IMR-90 (cell line): ENCODE results near the gene PXK. TPM values are rescaled to one million over a fixed set of nuclear protein-coding genes. Genes with fewer than 3 reads are reported as not detected.

Source experiments
- ATAC-seq: fragments of 200-7000 bp; cut with Tn5 transposase; 2 replicates; pipeline ENCODE4 v1.9.1; 2020; ENCODE audit warnings: low read depth, mild to moderate bottlenecking, moderate library complexity
- BruUV-seq: library from RNA; stranded (reverse); fragments of 400-500 nt; replicated peaks from 2 replicates; lab custom pipeline; 2021; lab: Mats Ljungman, UMichigan
- CTCF ChIA-PET: fragments of 300-600 bp; formaldehyde crosslinking; extraction: SDS; loops from one replicate; lab custom pipeline; 2021; ENCODE audit warnings: antibody characterized with exemption; lab: Yijun Ruan, JAX
- POLR2A ChIA-PET: fragments of 300-600 bp; sonication (Branson Sonifier 250); formaldehyde crosslinking; loops from one replicate; lab custom pipeline; 2022; ENCODE audit warnings: antibody characterized with exemption; ENCODE audit not compliant: unreplicated experiment; lab: Charles Lee
- DNase-seq: peaks from one replicate; pipeline ENCODE4 v3.0.0; 2013
- H2AFZ ChIP-seq: replicated peaks from 2 replicates; pipeline ENCODE3; 2013; ENCODE audit warnings: low read length, mild to moderate bottlenecking; ENCODE audit not compliant: poor library complexity
- H2AK5ac ChIP-seq: 2 replicates; pipeline ENCODE4 v1.6.1; 2013; ENCODE audit warnings: low read depth, low read length, inconsistent platforms
- H2AK9ac ChIP-seq: replicated peaks from 2 replicates; pipeline ENCODE3; 2013; ENCODE audit warnings: mild to moderate bottlenecking, low read depth, low read length, moderate library complexity; ENCODE audit not compliant: poor library complexity
- H2BK120ac ChIP-seq: 2 replicates; pipeline ENCODE4 v1.6.1; 2013; ENCODE audit warnings: low read depth, low read length, inconsistent platforms
- H2BK15ac ChIP-seq: 3 replicates; pipeline ENCODE4 v1.6.1; 2013; ENCODE audit warnings: low read depth, low read length, inconsistent platforms
- H2BK20ac ChIP-seq: 2 replicates; pipeline ENCODE4 v1.6.1; 2013; ENCODE audit warnings: low read depth, mild to moderate bottlenecking, inconsistent platforms, low read length, moderate library complexity
- H2BK5ac ChIP-seq: 2 replicates; pipeline ENCODE4 v1.6.1; 2013; ENCODE audit warnings: mild to moderate bottlenecking, low read depth, low read length, inconsistent platforms; ENCODE audit not compliant: poor library complexity, severe bottlenecking
- H3K14ac ChIP-seq: replicated peaks from 2 replicates; pipeline ENCODE4 v1.6.1; 2013; ENCODE audit warnings: low read depth, low read length, inconsistent platforms
- H3K18ac ChIP-seq: 2 replicates; pipeline ENCODE4 v1.6.1; 2013; ENCODE audit warnings: low read depth, low read length, control low read depth
- H3K23ac ChIP-seq: 2 replicates; pipeline ENCODE4 v1.6.1; 2013; ENCODE audit warnings: low read depth, low read length, inconsistent platforms
- H3K27ac ChIP-seq: 2 replicates; pipeline ENCODE4 v1.5.1; 2013; ENCODE audit warnings: mild to moderate bottlenecking, control low read depth, low read length; ENCODE audit not compliant: insufficient read depth
- H3K27me3 ChIP-seq: 2 replicates; pipeline ENCODE4 v1.6.1; 2013; ENCODE audit warnings: low read length; ENCODE audit not compliant: control insufficient read depth, insufficient read depth
- H3K36me3 ChIP-seq: 2 replicates; pipeline ENCODE4 v1.6.1; 2013; ENCODE audit warnings: low read length, mixed read lengths; ENCODE audit not compliant: control insufficient read depth, insufficient read depth
- H3K4ac ChIP-seq: 2 replicates; pipeline ENCODE4 v1.6.1; 2013; ENCODE audit warnings: low read depth, low read length, inconsistent platforms
- H3K4me1 ChIP-seq: 2 replicates; pipeline ENCODE4 v1.6.1; 2013; ENCODE audit warnings: low read length, mixed read lengths; ENCODE audit not compliant: control insufficient read depth, insufficient read depth
- H3K4me2 ChIP-seq: 2 replicates; pipeline ENCODE4 v1.6.1; 2013; ENCODE audit warnings: low read depth, mild to moderate bottlenecking, control low read depth, low read length, moderate library complexity
- H3K4me3 ChIP-seq: 2 replicates; pipeline ENCODE4 v1.5.1; 2013; ENCODE audit warnings: low read depth, mild to moderate bottlenecking, control low read depth, low read length, moderate library complexity; ENCODE audit not compliant: insufficient read depth
- H3K56ac ChIP-seq: 2 replicates; pipeline ENCODE4 v1.6.1; 2013; ENCODE audit warnings: low read length, inconsistent platforms; ENCODE audit not compliant: insufficient read depth; ENCODE audit errors: extremely low read depth
- H3K79me1 ChIP-seq, 2 experiments: 2 replicates each; pipeline ENCODE4 v1.6.1; 2013; ENCODE audit warnings: low read length in 2 of 2, inconsistent platforms in 1 of 2, low read depth in 1 of 2
- H3K9ac ChIP-seq: 2 replicates; pipeline ENCODE4 v1.6.1; 2013; ENCODE audit warnings: low read depth, low read length, control low read depth
- H3K9me1 ChIP-seq: 2 replicates; pipeline ENCODE4 v1.6.1; 2013; ENCODE audit warnings: low read length, inconsistent platforms; ENCODE audit not compliant: insufficient read depth
- H3K9me3 ChIP-seq: 2 replicates; pipeline ENCODE4 v1.6.1; 2013; ENCODE audit warnings: low read length; ENCODE audit not compliant: control insufficient read depth, insufficient read depth
- H4K20me1 ChIP-seq: 2 replicates; pipeline ENCODE4 v1.6.1; 2013; ENCODE audit warnings: low read length, inconsistent platforms; ENCODE audit not compliant: insufficient read depth
- H4K5ac ChIP-seq: 2 replicates; pipeline ENCODE4 v1.6.1; 2013; ENCODE audit warnings: mild to moderate bottlenecking, low read depth, low read length, control low read depth
- H4K8ac ChIP-seq, 2 experiments: 2 replicates each; pipeline ENCODE4 v1.6.1; 2013; ENCODE audit warnings: low read depth in 2 of 2, low read length in 2 of 2, control low read depth in 1 of 2, inconsistent platforms in 1 of 2
- H4K91ac ChIP-seq: 2 replicates; pipeline ENCODE4 v1.6.1; 2013; ENCODE audit warnings: low read depth, low read length, inconsistent platforms; ENCODE audit not compliant: insufficient read depth
- BHLHE40 ChIP-seq: fragments of 150-350 bp; IDR thresholded peaks from 2 replicates; pipeline ENCODE4 v1.6.1; 2016; ENCODE audit warnings: mild to moderate bottlenecking, low read depth, low read length
- CTCF ChIP-seq: conservative IDR thresholded peaks from 2 replicates; pipeline ENCODE4 v1.5.1; 2012; ENCODE audit warnings: mild to moderate bottlenecking, low read depth, low read length, improper control_type of control experiment
- FOS ChIP-seq: fragments of 150-350 bp; IDR thresholded peaks from 2 replicates; pipeline ENCODE4 v1.6.1; 2016; ENCODE audit warnings: low read depth, low read length
- RCOR1 ChIP-seq: IDR thresholded peaks from 2 replicates; pipeline ENCODE4 v1.6.1; 2012; ENCODE audit warnings: mild to moderate bottlenecking, low read length, improper control_type of control experiment; ENCODE audit not compliant: insufficient replicate concordance
- RFX5 ChIP-seq: IDR thresholded peaks from 2 replicates; pipeline ENCODE4 v1.8.0; 2012; ENCODE audit warnings: low read depth, mild to moderate bottlenecking, low read length, moderate library complexity
- WGBS, 2 experiments: methylation state at CpG; one replicate each; pipeline versions ENCODE4 v1.1.5 to v1.1.7; 2013; ENCODE audit warnings: missing lambda C conversion rate in 2 of 2; ENCODE audit not compliant: insufficient read length in 1 of 2; ENCODE audit errors: extremely low coverage in 2 of 2; 5-methylcytosine and 5-hydroxymethylcytosine counted together
- dilution Hi-C: fragments of 300-500 bp; cut with HindIII; formaldehyde crosslinking; loops from one replicate; pipeline ENCODE4 v1.14.3; 2018; ENCODE audit warnings: low sequenced_read_pairs; ENCODE audit not compliant: unreplicated experiment
- in situ Hi-C: fragments of 300-500 bp; cut with MboI; formaldehyde crosslinking; loops from 3 replicates; pipeline ENCODE4 v1.14.3; 2019; ENCODE audit warnings: low sequenced_read_pairs, inconsistent platforms, mixed read lengths
- intact Hi-C: fragments of 100-400 bp; cut with micrococcal nuclease; formaldehyde crosslinking; loops from 2 replicates; pipeline ENCODE4 v1.10.0; 2022
- polyA plus RNA-seq, 3 experiments: library from polyadenylated mRNA; depleted of rRNA; stranded (reverse); fragments of >200 nt; gene quantifications; 2 replicates each; pipeline ENCODE4 v1.2.3, GENCODE V29; 2012; ENCODE audit warnings: low replicate concordance in 1 of 3
- total RNA-seq: library from RNA; depleted of rRNA; stranded (reverse); fragments of >200 nt; gene quantifications from 2 replicates; pipeline ENCODE4 v1.2.3, GENCODE V29; 2012

Gene PXK
- total and polyA plus RNA-seq, 2 of the 4 experiments (the other 2 are of a cell fraction), result 14.3 to 17.7 TPM

- dilution Hi-C loops (no loop called here), intact Hi-C loops (no loop called here), in situ Hi-C loops (no loop called here)
- Histone ChIP-seq H2BK20ac (peak overlapping the region; percentile 96), H2BK120ac (peak overlapping the region; percentile 93), H3K4ac (peak overlapping the region; percentile 91), H3K9me3 (no peaks in the 10 kb centered on the region), H3K79me1 (peaks cover 16 to 50% of the 10 kb centered on the region in 2 experiments), H3K4me1 (peaks cover 36% of the 10 kb centered on the region), H3K27me3 (no peaks in the 10 kb centered on the region), H3K14ac (peak overlapping the region; percentile 99; the same call in 1 of the 2 replicates), H2AFZ (no peak overlapping the region), H3K9ac (no peak overlapping the region), H4K8ac (peak overlapping the region; percentile 69 to 79; a peak in 3 of 4 replicates), H2BK15ac (peak overlapping the region; percentile 90; the same call in 2 of the 3 replicates), H3K18ac (peak overlapping the region; percentile 91; the same call in 1 of the 2 replicates), H4K20me1 (peaks cover 6% of the 10 kb centered on the region; the same call in 1 of the 2 replicates), H2AK5ac (peak overlapping the region; percentile 99; the same call in 1 of the 2 replicates), H2BK5ac (peak overlapping the region; percentile 95), H3K56ac (peak overlapping the region; percentile 84), H3K4me3 (no peak overlapping the region), H2AK9ac (no peak overlapping the region), H3K9me1 (peaks cover 42% of the 10 kb centered on the region), H4K5ac (peak overlapping the region; percentile 90), H3K36me3 (peaks cover 9% of the 10 kb centered on the region; the same call in 1 of the 2 replicates), H3K4me2 (peak overlapping the region; percentile 73; the same call in 1 of the 2 replicates), H3K27ac (peak overlapping the region; percentile 97), H4K91ac (peak overlapping the region; percentile 94), H3K23ac (peak overlapping the region; percentile 91)
- WGBS, 2 experiments, result 0% methylated on average over 2 of the region's 4 CpGs; no CpG with 5 or more reads in 1 of the 2 experiments
- BruUV-seq, result no TSS peak
- TF ChIP-seq RCOR1 (peak; percentile 65), CTCF (no peak), FOS (peak; percentile 93), BHLHE40 (0 out of 2 replicates have a peak, but pooled peaks have one; percentile 34), RFX5 (no peak)
- ATAC-seq, result peak; percentile 74
- ChIA-PET POLR2A (interaction anchor here (0.6 to 1.1 kb wide), 3 partner anchors 10 to 51 kb away, joined by 3 to 5 read pairs (median 4); partner anchors contain the start of gene PXK), CTCF (no interaction called here)
- DNase-seq, result peak; percentile 99
Measured at GRCh38 chr3:58383904-58384303, 51.2 kb downstream of the PXK start.
